ENCODE measurements around the gene HS3ST6. TPM values are rescaled to one million over a fixed set of nuclear protein-coding genes. Genes with fewer than 3 reads are reported as not detected.

Gene HS3ST6
- total and polyA plus RNA-seq, 2 of the 13 experiments (the other 11 are each of a cell fraction or from before 2014, with no cell fraction given) = not detected

DNA sequence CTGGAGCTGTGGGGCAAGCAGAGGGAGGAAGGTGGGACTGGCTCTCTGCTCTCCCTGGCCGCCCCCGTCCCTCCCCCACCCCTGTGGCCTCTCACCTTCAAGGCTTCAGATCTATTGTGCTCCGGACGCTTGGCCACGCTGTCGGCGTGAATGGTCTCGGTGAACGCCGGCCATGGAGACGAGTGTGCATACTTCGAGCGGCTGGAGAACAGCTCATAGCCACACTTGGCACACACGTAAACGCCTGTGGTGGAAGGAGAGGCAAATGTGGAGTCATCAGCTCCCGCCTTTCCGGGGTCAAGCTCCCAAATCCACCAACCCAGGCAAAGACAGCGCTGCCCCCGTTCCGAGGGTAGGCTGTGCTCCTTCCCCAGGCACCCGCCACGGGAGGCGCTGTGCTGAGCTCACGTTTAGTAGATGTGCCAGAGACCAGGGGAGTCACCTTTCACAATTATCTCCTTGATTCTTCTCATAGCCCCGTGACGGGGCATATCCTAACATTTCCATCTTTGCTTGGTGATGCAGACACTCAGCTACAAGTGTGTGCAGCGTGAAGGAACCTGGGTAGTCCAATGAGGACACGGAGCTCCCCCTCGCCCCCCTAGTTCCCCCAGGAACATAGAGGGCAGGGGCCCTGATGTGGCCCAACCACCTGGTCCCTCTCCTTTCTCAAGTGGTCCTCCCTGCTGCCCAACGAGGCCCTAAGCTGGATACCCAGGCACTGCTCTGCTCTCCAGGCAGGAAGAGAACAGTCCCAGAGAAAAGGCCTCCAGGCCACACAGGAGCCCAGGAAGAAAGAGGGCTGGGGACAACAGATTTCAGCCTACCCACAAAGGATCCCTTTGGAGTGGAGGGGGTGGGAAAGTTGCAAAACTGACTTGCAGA lies 23.2 kb upstream of the HS3ST6 start (continued):
- TF ChIP-seq ARID2 (CRISPR knock-in tag; IDR thresholded peaks at IDR 0.05; ENCODE audit: borderline replicate concordance) = no peak
- no peak for TF ChIP-seq ZNF468 (CRISPR knock-in tag; IDR thresholded peaks at IDR 0.05)
- peak; percentile 36; the same call in 1 of the 2 replicates for TF ChIP-seq HOXA3 (CRISPR knock-in tag; IDR thresholded peaks at IDR 0.05)
- no peak for TF ChIP-seq ATF1 (CRISPR knock-in tag; IDR thresholded peaks at IDR 0.05)
- no peak for TF ChIP-seq CBX1 (IDR thresholded peaks at IDR 0.05; ENCODE audit: low read depth)
- TF ChIP-seq ZNF570 (CRISPR knock-in tag; IDR thresholded peaks at IDR 0.05; ENCODE audit: borderline replicate concordance) = no peak
- TF ChIP-seq SRSF1 (optimal IDR thresholded peaks at IDR 0.05; ENCODE audit: low read depth, low read length) = no peak
- no peak for TF ChIP-seq NONO (IDR thresholded peaks at IDR 0.05)
- no peak for TF ChIP-seq NONO (CRISPR knock-in tag; conservative IDR thresholded peaks at IDR 0.05)
- TF ChIP-seq KLF6 (CRISPR knock-in tag; IDR thresholded peaks at IDR 0.05) = peak; percentile 23; the same call in 1 of the 2 replicates
- no peak for TF ChIP-seq ZNF260 (CRISPR knock-in tag; IDR thresholded peaks at IDR 0.05; ENCODE audit: borderline replicate concordance, low read depth)
- peak; percentile 26; the same call in 1 of the 2 replicates for TF ChIP-seq SALL2 (CRISPR knock-in tag; IDR thresholded peaks at IDR 0.05)
- no peak for TF ChIP-seq ATRX (CRISPR knock-in tag; IDR thresholded peaks at IDR 0.05; ENCODE audit: borderline replicate concordance)
- peak; percentile 51 for TF ChIP-seq ZNF687 (CRISPR knock-in tag; IDR thresholded peaks at IDR 0.05)
- TF ChIP-seq ZNF431 (CRISPR knock-in tag; IDR thresholded peaks at IDR 0.05; ENCODE audit: borderline replicate concordance, low read depth) = 0 out of 2 replicates have a peak, but pooled peaks have one; percentile 32
- TF ChIP-seq SIN3B (IDR thresholded peaks at IDR 0.05; ENCODE audit: low read length) = no peak
- no peak for TF ChIP-seq TOE1 (CRISPR knock-in tag; IDR thresholded peaks at IDR 0.05)
- TF ChIP-seq ZBED4 (CRISPR knock-in tag; IDR thresholded peaks at IDR 0.05; ENCODE audit: borderline replicate concordance) = no peak; the same call in 1 of the 2 replicates
- TF ChIP-seq PBX3 (CRISPR knock-in tag; IDR thresholded peaks at IDR 0.05; ENCODE audit: borderline replicate concordance) = no peak
- 0 out of 2 replicates have a peak, but pooled peaks have one; percentile 23 for TF ChIP-seq ZNF768 (CRISPR knock-in tag; IDR thresholded peaks at IDR 0.05)
